Endometrium (tissue), 2 donors: ENCODE measurements around the gene KLRG1.

Experiments
- FAIRE-seq: peaks from 2 replicates; lab custom pipeline; 2012; peaks lifted over from hg19 to GRCh38; lab: Jason Lieb, UNC
- donor health status: control.
- donor health status: control.

KLRG1 gene

GRCh38 chr12:9040484-9041186 lies 51.3 kb downstream of the KLRG1 start:
- FAIRE-seq = no peak

- no peak for FAIRE-seq
Measured at GRCh38 chr12:9041321-9041720, 52.0 kb downstream of the KLRG1 start.

- no peak for FAIRE-seq
Measured at GRCh38 chr12:9043766-9044165, 54.4 kb downstream of the KLRG1 start.

GRCh38 chr12:9047105-9047504 lies 57.8 kb downstream of the KLRG1 start:
- FAIRE-seq = no peak

GRCh38 chr12:9048930-9049329 lies 59.6 kb downstream of the KLRG1 start:
- no peak for FAIRE-seq

- FAIRE-seq = peak; percentile 92
Measured at GRCh38 chr12:9049520-9050133, 60.3 kb downstream of the KLRG1 start.

- no peak for FAIRE-seq
Measured at GRCh38 chr12:9050521-9051157, 61.3 kb downstream of the KLRG1 start.

- no peak for FAIRE-seq
Measured at GRCh38 chr12:9051158-9051550, 61.8 kb downstream of the KLRG1 start.

- FAIRE-seq = no peak
Measured at GRCh38 chr12:9052610-9053009, 63.3 kb downstream of the KLRG1 start.
